Measurements from ENCODE around the gene RNPEPL1. TPM values are rescaled to one million over a fixed set of nuclear protein-coding genes. Genes with fewer than 3 reads are reported as not detected.

The RNPEPL1 gene
- polyA plus RNA-seq, 4 donors = 26.2 to 38.7 (median 28.3) TPM

DNA sequence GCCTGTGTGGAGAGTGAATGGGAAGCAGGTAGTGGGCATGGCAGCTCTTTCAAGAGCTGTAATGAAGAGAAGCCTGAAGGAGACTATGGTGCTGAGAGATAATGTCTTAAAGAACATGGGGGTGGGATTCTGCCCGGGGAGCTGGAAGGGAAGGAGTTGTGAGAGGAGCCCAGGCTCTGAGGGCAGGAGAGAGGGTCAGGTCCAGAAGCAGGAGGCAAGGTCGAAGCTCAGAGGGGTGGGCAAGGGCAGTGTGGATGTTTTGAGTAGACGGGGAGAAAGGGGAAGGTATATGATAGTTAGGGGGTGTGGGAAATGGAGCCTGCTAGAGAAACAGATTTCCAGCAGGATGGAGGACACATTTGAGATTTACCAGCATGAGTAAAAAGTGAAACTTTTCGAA lies 20.4 kb downstream of the RNPEPL1 start:
- no peak for DNase-seq (ENCODE audit: low read depth in 4 of 4, low spot score in 3 of 4)

DNA sequence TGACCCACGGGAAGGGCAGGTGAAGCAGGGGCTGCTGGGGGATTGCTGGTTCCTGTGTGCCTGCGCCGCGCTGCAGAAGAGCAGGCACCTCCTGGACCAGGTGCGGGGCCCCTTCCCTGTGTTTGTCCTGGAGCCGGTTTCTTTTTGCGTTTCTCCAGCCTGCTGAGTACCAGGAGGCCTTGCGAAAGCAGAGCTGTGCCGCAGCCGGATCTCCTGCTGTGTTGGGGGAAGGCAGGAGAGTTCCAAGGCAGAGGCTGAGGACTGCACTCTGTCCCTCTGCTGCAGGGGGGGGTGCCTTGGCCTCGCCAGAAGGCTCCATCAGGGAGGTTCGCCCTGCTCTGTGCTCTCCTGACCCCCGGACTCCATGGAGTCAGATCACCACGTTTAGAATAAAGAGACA lies 21.1 kb downstream of the RNPEPL1 start:
- no peak for DNase-seq (ENCODE audit: low read depth in 4 of 4, low spot score in 3 of 4)

DNA sequence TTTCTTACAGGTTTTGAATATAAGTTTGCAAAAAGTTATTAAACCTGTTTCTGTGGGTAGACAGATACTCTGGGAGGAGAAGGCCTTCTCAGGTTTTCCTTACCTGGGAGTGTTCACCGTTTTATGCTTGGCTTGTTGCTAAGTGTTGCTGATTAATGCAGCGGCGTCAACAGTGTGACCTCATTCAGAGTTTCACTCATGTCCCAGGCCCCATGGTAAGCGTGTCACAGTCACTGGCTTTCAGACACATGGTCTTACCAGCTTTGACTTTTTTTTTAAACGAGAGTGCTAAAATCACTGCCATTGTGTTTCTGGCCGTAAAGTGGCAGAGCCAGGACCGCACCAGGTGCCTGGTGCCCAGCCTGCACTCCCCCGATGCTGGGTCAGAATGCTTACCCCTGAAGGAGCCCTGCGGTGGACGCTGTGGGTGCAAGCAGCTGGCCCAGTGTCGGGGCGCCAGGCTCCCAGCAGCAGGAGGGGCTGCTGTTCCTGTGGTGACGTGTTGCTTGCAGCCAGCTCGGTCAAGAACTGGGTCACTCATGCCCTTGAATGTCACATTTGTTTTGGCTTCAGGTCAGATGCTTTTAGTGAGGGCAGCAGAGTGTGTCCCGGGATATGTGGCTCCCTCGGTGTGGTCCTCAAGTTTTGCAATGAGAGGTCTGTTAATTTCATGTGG lies 21.7 kb downstream of the RNPEPL1 start:
- no peak for DNase-seq (ENCODE audit: low read depth in 4 of 4, low spot score in 3 of 4)

DNA sequence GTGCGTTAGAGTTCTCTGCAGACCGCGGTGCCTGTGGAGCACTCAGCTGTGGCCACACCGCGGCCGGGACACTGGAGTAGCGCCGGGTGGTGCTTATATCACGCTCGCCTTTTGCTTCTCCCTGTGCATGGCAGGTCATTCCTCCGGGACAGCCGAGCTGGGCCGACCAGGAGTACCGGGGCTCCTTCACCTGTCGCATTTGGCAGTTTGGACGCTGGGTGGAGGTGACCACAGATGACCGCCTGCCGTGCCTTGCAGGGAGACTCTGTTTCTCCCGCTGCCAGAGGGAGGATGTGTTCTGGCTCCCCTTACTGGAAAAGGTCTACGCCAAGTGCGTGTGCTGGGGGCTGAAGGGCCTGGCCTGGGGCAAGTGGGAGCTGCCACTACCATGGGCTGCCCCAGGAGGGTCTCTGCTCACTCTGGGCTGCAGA lies 22.4 kb downstream of the RNPEPL1 start:
- DNase-seq (ENCODE audit: low read depth in 4 of 4, low spot score in 3 of 4) = no peak

DNA sequence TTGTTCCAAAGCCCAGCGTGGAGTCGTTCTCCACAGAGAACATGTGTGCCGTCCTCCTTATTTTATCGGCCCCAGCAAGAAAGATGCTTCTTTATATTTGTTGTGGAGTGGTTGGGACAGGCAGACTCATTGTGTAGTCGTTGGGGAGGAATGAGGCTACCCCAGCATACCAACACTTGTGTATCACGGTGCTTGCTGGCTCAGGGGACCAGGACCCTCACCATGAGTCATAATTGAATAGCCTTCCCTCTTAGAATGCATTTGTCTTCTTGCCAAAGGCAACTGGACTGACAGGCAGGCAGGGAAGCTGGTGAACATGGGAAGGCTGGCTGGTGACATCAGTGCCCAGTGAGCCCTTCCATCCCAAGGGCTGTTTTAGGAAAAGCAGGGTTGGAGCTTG lies 22.9 kb downstream of the RNPEPL1 start:
- DNase-seq (ENCODE audit: low read depth in 4 of 4, low spot score in 3 of 4) = no peak

DNA sequence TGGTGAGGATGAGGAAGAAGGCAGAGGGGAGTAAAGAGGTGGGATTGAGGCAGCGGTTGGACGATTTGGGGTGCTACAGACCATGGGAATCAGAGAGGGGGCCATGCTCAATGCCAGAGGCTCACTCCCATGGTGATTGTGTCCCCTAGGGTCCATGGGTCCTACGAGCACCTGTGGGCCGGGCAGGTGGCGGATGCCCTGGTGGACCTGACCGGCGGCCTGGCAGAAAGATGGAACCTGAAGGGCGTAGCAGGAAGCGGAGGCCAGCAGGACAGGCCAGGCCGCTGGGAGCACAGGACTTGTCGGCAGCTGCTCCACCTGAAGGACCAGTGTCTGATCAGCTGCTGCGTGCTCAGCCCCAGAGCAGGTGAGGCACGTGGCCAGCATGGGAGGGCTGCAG lies 23.5 kb downstream of the RNPEPL1 start:
- no peak for DNase-seq (ENCODE audit: low read depth in 4 of 4, low spot score in 3 of 4)

DNA sequence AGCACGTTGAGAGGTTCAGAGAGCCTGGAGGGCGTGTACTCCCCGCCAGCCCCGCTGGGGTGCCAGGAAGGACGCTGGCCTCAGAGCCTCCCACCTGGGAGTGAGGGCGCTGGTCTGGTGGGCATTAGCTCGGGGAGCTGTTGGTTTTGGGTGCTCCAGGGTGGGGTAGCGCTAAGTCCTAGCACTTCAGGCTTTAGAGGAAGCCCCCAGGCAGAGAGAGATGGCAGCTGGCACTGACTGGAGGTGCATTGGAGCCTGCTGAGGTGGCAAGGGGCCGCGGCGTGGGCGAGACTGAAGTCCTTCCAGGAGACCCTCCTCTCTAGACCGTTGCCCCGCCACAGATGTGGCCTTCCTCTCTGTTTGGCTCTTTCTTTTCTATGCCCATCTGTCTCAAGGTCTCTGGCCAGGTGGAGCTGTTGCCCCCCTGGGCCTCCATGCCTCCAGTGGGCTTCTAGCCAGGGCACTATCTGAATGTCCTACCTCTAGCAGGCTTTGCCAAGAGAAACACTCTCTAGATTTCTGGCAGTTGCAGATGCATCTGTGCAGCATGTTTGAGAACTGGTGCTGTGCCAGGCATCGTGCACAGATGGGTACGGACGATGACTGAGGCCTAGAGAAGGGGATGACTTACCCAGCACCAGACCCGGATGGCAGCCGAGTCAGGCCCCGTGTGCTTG lies 24.9 kb downstream of the RNPEPL1 start:
- DNase-seq (ENCODE audit: low read depth in 4 of 4, low spot score in 3 of 4) = no peak

DNA sequence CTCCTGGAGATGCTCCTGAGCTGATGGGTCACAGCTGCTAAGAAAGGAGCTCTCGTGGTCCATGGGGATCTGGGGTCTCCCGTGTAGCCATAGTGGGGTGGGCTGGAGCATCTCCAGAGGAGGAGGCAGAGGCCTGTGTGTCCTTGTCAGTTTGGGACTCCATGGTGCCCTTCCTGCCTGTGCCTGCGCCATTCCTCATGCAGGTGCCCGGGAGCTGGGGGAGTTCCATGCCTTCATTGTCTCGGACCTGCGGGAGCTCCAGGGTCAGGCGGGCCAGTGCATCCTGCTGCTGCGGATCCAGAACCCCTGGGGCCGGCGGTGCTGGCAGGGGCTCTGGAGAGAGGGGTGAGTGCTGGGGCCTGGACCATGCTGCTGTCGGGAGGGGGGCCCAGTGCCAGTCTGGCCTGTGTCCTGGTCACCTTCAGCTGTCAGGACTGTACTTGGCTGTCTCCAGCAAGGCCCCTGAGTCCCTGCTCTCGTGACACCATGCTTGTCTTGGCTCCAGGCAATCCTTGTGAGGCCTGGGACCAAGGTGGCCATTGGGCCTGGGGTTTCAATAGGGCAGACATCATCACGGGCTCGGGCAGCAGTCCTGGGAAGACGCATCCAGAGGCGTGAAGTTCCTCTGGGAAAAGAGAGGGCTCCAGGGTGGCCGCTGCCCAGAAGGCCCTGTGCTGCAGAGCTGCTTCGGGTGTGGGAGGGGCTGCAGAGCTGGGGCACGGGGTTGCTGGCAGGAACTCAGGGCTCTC lies 25.6 kb downstream of the RNPEPL1 start:
- no peak for DNase-seq (ENCODE audit: low read depth in 4 of 4, low spot score in 3 of 4)

DNA sequence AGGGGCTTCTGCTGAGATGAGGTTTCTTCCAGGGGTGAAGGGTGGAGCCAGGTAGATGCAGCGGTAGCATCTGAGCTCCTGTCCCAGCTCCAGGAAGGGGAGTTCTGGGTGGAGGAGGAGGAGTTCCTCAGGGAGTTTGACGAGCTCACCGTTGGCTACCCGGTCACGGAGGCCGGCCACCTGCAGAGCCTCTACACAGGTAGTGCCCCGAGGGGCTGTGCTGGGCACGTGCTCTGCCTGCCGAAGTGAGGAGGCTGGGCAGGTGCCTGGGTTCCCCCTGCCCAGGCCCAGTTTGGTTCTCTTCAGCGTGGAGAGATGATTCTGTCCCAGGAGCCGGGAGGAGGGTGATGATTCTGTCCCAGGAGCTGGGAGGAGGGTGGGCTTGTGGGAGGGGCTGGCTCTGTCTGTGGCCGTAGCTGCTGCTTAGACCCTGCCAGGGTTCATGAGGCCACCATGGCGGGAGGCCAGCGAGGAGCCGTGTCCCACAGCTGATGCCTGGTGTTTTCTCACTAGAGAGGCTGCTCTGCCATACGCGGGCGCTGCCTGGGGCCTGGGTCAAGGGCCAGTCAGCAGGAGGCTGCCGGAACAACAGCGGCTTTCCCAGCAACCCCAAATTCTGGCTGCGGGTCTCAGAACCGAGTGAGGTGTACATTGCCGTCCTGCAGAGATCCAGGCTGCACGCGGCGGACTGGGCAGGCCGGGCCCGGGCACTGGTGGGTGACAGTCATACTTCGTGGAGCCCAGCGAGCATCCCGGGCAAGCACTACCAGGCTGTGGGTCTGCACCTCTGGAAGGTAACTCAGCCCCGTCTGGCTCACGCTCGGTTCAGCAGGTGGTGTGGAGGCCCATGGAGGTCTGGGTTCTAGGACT lies 26.5 kb downstream of the RNPEPL1 start:
- DNase-seq (ENCODE audit: low read depth in 4 of 4, low spot score in 3 of 4) = no peak

DNA sequence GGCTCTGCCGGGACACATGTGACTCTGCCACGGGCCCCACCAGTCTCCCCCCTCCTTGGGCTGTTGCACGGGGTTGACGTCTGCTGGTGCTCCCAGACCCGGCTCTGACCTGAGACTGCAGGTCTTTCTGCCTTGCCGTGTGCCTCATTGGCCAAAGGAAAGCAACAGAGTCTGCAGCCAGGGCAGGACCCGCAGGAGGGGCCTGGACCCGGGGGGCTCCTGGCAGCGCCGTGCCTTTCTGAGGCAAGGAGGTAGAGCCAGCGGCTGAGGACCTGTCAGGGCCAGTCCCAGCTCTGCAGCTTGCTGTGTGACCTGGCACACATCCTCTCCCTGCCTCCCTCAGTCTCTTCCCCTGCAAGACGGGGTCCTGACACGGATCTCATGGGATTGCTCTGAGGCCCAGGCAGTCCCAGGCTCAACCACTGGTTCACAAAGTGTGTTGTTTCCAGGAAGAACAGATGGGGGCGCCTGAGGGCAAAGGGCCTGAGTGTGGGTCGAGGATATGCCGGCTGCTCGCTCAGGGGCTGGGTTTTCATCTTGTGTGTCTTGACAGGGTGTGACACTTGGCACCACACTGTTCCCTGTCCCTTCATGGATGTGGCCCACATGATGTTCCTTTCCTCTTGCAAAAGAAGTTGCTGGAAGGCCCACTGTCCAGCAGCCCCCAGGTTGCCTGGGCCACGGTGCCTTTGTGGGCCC lies 27.2 kb downstream of the RNPEPL1 start:
- no peak for DNase-seq (ENCODE audit: low read depth in 4 of 4, low spot score in 3 of 4)

DNA sequence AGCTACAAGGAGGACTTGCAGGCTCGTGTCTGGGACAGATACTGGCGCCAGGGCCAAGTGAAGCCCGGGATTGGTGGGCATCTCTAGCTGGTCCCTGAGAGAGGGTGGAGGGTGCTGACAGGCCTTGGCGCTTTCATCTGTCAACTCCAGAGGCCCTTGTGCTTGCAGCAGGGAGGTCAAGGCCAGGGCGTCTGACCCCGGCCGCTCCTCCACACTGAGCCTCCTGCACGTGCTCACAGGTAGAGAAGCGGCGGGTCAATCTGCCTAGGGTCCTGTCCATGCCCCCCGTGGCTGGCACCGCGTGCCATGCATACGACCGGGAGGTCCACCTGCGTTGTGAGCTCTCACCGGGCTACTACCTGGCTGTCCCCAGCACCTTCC lies 27.8 kb downstream of the RNPEPL1 start:
- no peak for DNase-seq (ENCODE audit: low read depth in 4 of 4, low spot score in 3 of 4)

DNA sequence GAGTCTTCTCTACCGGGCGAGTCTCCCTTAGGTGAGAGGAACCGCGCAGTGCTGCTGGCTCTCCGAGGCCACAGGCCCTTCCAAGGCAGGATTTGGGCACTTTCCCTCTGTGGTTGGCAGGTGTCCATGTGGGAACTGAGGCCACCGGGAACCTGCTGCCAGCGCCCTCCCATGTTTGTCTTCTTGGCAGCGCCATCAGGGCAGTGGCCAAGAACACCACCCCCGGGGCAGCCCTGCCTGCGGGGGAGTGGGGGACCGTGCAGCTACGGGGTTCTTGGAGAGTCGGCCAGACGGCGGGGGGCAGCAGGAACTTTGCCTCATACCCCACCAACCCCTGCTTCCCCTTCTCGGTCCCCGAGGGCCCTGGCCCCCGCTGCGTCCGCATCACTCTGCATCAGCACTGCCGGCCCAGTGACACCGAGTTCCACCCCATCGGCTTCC lies 28.2 kb downstream of the RNPEPL1 start:
- DNase-seq (ENCODE audit: low read depth in 4 of 4, low spot score in 3 of 4) = no peak

DNA sequence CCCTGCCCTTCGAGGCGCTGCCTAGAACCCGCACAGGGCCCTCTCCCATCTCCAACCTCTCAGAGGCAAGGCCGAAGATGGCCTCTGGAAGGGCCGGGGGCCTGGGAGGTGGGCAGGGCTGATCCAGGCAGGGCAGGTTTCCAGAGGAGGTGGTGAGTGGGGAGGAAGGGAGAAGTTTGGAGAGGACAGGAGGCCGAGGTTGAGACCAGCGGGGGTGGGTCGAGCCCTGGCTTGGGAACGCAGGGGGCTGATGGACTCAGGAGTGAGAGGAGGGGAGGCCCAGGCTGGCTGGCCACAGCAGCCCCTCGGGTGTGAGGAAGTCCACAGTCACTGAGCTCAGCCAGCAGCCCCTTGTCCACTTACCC lies 28.8 kb downstream of the RNPEPL1 start:
- DNase-seq (ENCODE audit: low read depth in 4 of 4, low spot score in 3 of 4) = no peak

DNA sequence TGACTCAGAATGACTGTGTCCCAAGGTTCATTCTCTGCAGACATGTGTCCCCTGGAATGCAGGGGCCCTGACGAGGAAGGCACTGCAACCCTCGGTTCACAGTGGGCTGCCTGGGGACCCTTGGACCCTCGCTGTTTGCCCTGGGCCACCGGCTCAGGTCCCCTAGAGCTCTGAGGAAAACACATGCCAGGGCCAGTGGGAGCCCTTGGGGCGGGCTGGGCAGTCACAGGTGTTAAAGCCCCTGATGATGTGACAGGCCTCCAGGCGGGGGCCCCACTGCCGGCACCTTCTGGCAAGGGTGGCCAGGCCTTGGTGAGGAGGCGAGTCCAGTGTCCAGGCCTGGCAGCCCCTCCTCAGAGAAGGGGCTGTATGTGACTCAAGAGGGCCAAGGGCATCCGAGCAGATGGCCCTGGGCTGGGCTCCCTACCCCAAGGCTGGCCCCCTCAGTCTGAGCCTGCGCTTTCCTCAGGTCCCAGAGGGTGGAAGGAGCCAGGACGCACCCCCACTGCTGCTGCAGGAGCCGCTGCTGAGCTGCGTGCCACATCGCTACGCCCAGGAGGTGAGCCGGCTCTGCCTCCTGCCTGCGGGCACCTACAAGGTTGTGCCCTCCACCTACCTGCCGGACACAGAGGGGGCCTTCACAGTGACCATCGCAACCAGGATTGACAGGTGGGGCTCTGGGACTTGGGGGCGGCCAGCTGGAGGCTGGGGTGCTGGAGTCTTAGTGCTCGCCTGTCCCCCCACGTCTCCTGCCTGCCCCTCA lies 29.3 kb downstream of the RNPEPL1 start:
- no peak for DNase-seq (ENCODE audit: low read depth in 4 of 4, low spot score in 3 of 4)

DNA sequence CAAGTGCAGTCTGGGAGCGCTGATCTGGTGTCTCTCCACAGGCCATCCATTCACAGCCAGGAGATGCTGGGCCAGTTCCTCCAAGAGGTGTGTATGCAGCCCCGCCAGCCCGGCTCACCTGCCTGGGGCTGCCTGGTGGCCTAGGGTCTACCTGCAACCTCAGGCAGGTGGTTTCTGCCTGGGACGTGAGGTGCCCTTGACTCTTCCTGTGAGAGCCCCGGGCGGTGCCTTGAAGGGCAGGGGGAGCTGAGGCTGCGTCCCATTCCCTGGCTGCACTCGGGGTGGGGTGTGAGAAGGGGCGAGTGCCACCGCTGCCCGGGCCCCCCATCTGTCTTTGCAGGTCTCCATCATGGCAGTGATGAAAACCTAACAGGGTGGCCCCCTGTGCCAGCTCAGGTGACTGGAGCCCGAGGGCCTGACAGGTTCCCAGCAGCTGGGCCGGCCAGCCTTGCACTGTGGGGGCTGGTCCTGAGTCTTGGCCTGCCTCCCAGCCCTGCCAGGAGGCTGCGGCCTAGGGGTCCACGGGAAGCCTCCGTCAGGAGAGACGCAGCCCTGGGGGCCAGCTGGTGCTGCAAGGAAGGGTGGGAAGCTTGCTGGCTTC lies 30.1 kb downstream of the RNPEPL1 start:
- DNase-seq (ENCODE audit: low read depth in 4 of 4, low spot score in 3 of 4) = no peak

DNA sequence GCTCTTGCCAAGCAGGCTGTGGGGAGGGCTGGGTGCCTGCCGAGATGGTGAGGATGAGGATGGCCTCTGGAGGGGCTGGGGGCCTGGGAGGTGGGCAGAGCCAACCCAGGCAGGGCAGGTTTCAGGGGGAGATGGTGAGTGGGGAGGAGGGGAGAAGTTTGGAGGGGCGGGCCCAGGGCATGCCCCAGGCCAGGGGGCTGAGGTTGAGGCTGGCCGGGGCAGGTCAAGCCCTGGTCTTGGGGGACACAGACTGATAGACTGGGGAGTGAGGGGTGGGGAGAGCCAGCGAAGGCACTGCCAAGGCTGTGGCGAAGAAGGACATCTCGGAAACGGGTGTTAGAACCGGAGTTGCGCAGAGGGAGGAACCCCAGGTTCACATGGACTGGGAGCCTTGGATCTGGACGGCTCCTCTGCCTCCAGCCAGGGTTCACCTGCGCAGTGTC lies 30.9 kb downstream of the RNPEPL1 start:
- no peak for DNase-seq (ENCODE audit: low read depth in 4 of 4, low spot score in 3 of 4)

DNA sequence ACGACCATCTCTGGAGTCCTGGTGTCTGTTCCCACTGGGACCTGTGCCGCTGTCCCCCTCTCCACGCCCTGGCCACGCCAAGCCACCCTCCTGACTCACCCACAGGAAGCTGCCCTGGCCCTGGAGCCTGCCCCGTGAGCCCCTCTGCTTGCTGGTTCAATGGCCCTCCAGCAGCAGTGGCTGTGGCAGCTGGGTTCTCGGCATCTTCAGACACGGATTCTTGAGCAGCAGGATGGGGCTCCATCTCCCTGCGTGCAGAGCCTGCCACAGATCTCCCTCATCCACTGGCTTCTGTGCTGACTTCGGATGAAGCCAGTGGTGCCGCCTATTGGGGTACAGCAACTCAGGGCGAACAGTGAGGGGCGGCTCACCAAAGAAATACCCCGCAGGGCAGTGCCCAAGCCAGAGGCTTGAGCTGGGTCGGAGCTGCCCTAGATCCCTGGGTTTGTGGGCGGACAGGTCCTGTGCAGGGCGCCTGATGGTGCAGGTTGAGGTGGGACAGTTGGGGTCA lies 32.2 kb downstream of the RNPEPL1 start:
- no peak for DNase-seq (ENCODE audit: low read depth in 4 of 4, low spot score in 3 of 4)

DNA sequence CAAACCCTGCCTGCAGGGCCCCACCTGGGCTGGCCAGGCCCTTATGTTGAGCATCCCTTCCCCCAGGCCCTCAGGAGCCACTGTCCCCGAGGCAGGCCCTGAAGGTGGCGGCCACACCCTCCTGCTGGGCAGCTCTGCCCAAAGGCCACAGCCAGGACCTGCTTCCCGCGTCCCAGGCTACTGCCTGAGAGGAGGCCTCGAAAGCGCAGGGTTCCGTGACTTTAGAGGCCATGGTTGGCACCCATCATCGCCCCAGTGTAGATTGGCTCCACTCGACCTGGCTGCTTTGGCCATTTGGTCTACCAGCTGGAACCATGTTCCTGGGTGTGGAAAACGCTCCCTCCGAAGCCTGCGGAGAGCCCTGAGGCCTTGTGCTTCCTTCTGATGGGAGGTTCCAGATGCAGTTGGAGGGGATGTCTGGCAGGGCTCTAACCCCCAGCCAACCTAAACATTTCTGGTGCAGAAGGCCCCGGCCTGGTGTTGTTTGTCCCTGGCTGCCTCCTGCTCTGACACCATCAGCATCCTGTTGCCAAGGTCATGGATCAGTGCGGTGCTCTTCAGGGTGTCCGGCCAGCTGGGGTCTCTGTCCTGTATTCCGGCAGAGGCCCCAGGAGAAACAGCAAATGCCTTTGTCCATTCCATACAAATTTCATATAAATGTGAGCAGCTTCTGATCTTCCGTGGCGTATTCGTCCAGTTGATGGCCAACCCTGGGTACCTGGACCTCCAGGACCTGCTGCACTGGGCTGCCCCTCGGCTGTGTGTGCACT lies 33.0 kb downstream of the RNPEPL1 start:
- DNase-seq (ENCODE audit: low read depth in 4 of 4, low spot score in 3 of 4) = no peak

All from right renal pelvis (tissue), 4 donors.